SIG-M5 treated with dmso at 0.1 percent for 504 hours (cell line): ENCODE measurements around the gene DRC1.

Experiments
- DNase-seq: peaks from one replicate; lab custom pipeline; 2025; ENCODE audit not compliant: unreplicated experiment; lab: John Stamatoyannopoulos, UW

DRC1 gene

DNA sequence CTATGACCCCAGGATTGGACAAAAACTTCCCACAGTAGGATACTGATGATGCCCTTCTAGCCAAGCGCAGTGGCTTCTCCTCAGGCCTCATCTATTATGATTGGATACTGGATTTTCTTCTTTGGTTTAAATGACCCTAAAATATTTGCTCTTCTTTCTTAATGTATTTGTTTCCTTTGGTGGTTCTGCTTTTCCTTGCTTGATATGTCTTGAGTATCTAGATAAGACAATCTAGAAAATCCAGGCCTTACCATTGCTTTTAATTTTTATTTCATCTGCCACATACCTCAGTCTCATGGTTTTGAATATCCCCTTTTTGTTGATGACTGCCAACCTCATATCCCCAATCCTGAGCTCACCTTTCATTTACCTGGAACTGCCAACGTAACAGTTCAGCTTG is 40.6 kb downstream of the DRC1 start:
- DNase-seq: no peak

DNA sequence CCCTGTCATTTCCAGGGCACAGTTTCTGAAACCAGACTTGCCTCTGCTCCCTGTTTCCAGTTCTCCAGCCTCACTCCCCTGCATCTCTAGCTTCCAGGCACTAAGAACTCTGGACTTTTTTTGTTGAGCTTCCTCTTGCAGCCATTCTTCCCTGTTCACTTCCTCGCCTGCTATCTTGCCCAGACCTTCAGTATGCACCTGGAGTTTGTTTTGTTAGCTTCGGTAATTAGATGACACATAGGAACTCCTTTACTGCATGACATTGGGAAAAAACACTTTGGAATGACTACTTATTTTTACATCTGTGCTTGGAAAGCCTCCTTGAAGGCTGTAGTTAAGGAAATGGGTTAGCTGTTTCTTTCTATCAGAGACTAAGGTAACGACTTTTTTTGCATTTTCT is 41.0 kb downstream of the DRC1 start:
- DNase-seq: no peak

DNA sequence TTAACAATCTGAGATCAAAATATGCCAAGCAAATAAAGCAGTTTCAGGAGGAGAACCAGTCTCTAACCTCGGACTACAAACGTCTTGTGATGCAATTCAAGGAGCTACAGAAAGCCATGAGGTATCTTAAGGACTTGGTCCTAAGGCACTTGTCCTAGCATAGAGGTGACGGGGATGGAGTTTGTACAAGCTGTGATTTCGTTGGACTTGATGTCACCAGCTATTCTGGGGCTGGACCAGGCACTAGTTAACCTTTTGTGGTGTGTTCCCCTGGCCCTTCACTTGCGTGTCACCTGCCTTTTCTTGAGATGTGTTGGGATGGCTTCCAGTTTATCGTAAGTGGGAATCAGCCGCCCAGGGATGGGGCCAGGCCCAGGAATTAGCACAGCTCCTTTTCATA is 42.5 kb downstream of the DRC1 start:
- DNase-seq: no peak

DNA sequence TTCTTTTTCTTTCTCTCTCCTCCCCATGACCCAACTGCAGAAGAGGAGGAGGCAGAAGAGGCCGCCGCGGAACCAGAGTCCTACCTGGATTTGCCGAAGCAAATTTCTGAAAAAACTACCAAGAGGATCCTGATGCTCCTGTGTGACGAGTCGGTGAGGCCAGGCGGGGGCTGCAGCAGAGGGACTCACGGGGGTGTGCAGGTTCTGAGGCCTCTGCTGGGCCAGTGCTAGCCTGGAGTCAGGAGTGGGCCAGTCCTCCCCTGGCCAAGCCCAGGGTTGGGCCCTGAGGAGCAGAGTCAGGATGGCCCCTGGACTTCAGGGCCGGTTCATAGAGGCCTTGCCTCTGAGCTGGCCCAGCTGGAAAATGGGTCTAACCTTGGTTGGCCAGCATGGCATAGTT is 46.9 kb downstream of the DRC1 start:
- no peak for DNase-seq

DNA sequence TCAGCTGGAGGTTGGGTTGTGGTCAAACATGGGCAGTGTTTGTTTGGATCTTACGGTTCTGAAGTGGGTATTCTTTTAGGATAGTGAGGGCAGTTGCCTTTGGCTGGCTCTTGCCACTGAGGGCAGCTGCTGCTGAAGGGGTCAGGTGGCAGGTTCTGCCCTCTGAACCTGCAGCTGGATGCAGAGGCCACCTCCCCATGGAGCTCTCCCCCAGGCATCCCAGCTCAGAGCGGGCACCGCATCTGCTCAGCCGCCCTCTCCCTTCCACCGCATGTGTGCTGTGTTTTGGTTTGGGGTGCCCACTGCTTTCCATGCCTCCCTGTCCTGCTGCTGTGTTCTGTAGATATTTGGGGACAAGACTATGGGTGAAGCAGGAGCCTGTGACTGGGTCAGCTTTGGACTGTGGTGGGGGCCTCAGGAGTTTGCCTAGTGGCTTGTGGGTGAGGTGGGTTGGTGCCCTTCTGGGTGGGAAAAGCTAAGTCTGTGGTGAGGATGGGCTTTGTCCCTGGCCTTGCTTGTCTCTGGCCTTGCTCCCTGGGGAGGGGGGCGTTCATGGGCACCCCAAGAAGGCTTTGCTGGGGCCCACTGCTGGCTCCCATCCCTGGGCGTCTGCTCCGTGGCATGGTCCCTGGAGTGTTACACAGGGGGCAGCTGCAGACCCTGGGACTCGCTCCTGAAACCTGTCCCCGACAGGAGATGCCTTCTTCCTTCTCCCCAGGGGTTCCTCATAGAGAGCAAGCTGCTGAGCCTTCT is 47.7 kb downstream of the DRC1 start:
- no peak for DNase-seq

DNA sequence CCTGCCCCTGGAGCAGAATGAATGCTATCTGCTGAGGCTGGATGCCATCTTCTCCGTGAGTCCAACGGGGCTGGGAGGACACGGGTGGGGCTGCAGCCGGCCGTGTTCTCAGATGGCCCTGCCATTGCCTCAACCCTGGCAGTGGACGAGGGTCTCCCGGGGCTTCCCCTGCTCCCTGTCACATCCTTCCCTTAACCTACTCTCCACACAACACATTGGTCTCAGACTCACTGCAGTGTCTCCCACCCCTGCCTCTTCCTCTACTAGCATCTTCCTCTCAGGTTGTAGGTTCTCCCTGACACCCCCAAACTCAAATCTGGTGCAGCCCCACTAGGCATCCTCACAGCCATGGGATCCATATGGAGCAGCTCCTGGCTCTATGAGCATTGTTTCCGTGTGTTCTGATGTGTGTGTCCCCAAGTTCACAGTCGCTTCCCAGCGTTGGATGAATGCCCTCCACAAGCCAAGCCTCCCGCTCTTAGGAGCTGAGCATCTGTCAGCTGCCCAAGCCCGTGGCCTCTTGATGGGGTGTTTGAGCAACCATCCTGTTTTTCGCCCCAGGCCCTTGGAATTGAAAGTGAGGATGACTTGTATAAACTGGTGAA is 48.4 kb downstream of the DRC1 start:
- no peak for DNase-seq

DNA sequence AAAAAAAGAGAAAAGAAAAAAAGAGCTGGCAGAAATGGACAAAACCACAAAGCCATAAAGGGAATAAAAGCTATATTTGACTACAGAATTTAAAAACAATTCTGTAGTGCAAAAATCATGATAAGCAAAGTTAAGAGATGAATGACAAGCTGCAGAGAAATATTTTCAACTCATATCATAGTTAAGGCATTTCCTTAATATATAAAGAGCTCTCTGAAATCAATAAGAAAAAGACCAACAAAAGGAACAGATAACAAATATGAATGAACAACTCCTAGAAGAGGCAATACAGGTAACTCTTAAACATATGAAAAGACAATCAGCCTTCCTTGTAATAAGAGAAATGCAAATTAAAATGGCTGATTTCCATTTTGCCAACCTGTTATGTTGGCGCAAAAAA is 50.0 kb downstream of the DRC1 start:
- no peak for DNase-seq

DNA sequence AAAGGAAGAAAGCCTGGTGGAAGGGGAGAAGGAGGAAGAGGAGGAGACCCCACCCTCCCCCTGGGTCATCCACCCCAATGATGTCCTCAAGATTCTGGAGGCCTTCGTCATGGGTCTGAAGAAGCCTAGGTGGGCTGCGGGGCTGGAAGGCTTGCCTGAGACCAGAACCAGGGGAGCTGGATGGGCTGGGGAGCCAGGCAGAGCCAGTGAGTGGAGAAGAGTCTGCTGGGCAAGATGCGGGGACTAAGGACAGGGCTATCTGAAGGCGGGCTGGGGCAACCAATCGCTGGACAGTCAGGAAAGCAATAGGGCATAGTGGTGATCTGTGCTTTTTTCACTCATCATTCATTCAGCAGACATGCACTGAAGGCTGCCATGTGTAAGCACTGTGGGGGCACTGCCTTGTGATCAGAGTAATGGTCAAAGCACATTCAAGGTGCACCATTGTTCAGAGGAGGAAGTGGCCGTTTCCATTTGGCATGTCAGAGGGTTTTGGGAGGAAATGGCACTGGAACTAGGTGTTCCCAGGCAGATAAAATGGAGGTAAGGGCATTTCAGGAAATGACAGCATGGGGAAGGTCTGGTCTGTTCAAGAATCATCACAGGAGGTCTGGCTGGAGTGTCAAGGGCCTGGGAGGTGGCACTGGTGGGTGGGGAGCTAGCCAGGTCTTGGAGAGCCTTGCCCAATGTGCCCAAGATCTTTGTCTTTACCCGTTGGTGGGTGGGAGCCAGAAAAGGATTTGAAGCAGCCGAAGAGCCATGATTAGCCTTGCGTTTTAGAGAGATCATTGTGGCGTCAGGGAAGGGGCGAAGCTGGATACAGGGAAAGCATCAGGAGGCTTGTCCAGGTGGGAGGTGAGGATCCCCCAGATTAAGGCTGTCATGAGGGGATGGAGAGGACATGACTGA is 52.0 kb downstream of the DRC1 start:
- DNase-seq: no peak

DNA sequence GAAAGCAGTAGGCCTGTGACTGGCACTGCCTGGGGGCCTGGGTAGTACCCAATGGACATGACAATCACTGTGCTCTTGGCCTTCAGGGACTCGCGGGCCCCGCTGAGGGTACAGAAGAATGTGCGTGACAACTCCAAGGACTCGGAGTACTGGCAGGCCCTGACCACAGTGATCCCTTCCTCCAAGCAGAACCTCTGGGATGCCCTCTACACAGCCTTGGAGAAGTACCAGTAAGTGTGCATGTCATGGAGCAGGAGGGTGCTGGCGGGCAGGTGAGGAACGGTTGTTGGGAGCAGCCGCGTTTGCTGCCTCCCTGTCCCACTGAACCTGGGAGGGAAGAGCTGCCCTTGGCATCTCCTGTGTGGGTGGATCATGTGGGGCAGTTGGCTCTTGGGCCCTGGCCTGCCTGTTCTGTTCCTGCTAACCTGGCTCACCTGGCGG is 52.9 kb downstream of the DRC1 start:
- no peak for DNase-seq

DNA sequence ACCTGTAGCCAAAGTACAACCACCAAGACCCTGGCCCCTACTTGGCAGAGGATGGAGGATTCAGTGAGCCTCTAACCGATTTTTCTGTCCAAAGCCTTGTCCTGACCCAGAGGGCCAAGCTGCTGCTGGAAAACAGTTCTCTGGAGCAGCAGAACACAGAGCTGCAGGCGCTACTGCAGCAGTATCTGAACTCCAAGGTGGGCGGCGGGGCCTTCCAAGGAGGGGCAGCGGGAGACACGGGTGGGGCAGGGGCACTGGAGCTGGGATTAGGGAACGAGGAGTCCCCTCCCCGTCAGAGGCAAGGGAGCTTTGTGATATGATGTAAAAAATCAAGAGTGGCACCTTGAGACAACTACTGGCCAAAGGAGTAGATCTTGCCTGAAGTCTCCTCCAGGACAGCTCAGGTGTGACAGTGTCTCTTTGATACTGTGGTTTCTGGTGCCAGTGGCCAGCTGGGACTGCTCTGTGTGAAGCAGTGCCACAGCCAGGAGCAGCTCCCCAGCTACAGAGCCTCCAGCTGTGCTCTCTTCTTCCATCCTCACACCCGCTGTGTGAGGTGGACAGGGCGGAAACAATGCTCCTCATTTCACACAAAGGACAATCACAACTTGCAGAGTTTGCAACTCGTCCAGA is 53.4 kb downstream of the DRC1 start:
- DNase-seq: no peak

DNA sequence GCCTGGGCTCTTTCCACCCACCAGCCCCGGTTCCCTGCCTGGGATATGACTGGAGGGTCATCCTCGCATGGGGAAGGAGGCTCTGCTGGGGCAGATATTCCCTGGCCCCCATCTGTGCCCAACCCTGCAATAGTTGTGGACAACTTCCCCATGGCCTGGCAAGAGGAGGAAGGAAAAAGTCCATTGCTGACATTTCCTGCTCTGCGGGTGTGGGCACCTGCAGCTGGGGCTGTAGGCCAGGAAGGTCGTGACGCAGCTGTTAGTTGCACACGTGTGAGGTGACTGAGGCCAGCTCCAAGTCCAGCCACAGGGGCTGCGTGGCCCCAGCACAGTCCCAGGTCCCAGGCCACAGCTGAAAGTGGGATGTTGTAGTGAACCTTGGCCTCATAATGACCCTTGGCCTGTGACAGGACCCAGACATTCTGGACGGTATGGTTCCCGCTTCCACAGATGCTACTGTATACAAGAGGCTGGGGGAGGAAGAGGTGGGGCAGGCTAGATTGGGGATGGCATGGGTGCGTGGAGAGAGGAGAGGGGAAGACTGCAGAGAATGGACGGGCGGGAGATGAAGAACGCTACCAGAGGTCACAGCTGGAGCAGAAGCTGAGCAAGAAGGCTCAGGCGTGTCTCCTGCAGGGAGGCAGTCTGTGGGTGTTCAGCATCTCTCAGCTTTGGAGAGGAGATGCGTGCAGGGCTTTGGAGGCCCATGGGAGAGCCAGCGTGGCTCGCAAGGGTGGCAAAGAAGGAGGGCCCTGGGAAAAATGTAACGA is 54.1 kb downstream of the DRC1 start:
- no peak for DNase-seq

DNA sequence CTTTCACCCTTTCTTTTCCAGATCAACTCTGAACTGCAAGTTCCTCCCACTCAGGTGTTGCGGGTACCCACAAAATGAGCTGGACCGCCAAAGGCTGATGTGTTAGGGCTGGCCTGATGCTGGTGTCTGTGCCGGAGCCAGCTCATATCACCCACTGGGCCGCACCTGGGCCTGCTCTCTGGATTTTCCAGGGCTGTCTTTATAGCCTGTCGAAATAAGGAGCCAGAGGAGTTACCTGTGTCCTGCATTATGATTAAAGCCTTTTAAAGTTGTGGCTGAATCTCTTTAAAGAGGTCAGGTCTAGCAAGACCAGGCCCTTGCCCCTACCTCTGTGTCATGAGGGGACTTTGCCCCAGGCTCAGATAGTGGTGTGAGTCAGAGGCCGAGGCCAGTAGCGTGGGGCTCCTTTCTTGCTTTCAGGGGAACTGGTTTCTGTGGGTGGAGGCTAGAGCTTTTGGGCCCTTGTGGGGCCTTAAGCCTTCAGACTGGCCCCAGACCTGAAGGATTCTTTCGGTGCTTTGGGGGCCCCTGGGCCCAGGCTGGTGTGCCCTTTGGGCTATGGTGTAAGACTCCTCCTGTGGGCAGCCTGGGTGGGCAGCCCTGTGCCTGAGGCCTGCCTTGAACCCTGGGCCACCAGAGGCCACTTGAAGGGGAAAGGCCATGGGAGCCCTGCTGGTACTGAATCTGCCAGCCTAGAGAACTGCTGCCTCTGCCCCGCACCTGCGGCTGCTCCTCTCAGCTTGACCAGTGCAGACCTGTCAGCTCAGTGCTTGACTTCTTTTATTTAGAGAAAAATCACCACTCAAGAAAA is 54.9 kb downstream of the DRC1 start:
- DNase-seq: no peak

DNA sequence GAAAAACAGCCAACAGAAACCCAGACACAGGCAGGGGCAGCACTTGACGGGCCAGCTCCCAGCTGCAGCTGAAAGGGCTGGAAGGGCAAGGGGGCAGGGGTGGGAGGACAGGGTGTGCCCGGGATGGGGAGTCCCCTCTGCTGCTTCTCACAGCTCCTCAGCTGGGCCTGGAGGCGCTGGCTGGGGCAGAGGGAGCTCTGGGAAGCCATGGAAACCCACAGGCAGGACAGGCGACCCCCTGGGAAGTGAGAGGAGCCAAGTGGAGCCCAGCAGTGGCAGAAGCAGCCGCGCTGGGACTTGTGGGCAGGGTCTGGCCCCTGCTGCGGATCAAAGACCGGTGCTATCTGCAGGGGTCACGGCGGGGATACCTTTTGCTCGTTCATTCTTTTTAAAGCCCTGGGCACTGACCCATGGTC is 55.5 kb downstream of the DRC1 start:
- DNase-seq: no peak

DNA sequence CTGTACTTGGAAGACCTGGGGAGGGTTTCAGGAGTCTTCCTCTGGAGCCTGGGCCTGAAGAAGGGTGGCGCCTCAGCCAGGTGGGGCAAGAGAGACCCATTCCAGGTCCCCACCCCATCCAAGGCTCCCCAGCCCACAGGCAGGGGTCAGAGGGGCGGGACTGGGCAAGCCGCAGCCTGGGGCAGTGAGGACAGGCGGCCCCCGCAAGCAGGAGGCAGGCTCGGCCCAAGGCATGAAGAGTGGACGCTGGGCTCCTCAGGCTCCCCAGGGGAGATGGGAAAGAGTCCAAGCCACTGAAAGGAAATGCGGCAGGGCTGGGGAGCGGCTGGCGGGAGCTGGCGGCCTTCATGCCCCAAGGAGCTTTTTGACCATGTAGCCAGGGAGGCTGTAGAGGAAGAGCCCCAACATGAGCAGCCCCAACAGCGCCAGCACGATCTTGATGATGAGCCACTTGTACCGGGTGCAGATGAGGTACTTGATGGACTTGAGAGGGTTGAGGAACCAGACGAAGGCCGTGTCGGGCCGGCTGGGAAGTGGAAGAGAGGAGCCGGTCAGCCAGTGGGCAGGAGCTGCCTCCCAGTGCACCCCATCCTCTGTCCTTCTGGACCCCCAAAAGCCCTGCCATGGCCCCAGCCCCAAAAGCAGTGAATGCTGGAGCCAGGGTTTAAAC is 56.1 kb downstream of the DRC1 start:
- no peak for DNase-seq

DNA sequence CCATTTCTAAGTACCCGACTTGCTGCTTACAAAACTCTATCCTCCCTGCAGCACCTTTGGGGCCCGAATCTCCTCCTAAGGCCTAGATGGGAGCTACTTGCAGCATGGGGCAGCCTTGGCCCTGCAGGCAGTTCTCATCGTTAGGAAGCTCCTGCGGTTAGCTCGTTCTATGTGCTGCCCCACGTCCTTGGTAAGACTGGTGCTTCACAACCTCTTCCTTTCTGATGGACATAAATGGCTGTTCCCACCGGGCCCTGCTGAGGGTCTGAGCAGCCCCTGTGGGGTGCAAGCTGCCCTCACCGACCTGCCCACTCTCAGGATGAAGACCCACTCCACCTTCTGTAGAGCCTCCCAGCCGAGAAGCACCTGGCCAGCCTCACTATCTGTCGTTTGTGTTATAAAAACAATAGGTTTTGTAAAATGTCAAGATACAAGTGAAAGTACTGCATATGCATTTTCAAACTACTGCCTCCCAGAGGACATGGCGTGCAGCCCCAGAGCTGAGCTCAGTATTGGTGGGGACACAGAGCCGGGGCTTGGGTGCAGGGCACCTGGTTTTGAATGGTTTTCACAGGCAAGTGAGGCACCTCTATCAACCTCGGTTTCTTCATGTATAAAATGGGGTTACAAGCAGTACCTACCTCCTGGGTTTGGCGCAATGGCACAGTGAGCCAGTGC is 56.8 kb downstream of the DRC1 start:
- no peak for DNase-seq

DNA sequence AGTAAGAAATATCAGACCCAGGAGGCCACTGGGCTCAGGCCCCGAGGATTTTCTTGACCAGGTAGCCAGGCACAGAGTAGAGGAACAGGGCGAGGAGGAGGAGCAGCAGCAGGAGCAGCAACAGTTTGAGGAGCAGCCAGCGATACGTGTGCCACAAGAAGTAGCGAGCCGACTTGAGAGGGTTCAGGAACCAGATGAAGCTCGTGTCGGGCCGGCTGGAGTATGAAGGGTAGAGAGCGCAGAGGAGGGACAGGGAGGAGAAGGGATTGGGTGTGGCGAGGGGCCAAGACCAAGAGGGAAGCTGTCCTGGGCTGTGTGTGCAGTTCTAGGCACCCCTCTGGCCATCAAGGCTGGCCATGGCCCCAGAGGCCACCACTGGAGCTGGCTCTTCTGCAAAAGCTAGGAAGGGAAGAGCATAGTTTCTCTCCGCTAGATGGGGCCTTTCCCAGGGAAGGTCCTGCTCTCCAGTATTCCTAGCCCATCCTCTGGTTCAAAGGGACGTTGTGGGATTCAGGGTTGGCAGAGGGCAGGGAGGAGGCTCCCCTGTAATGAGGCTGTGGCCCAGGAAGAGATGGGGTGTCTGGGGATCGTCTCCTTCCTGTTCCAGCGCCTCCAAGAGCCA is 58.4 kb downstream of the DRC1 start:
- no peak for DNase-seq

DNA sequence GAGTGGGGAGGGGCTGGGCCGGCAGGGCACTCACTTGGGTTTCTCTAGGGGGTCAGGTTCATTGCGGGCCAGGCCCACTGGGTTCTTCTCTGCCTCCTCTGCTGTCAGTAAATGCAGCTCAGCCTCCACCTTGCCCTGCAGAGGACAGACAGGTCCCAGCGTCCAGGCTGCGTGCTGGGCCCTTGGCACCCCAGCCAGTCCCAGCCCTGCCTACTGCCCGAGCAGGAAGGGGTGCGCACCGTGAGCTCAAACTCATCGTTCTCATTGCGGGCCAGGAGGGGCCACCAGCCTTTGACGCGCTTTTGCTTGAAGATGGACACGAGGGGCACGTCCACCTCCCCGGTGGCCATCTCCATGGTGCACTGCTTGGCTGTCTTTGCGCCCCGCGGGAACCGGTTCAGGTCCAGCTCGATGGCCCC is 58.9 kb downstream of the DRC1 start:
- DNase-seq: no peak

DNA sequence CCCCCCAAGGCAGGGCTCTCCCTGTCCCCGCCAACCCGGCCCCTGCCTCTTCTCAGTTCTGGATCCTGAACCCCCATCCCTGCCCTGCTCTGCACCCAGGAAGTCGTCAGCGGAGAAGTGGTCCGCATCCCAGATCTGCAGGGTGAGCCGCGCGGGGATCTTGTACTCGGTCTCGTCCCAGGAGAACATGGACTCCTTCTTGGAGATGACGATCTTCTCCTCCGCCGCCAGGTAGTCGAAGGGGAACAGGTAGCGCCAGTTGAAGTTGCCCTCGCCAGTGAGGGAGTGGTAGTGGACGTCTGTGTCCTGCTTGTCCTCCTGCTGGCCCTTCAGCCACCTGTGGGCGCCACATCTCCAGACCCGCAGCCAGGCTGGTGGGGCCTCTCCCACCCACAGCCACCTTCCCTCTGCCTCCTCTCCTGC is 59.9 kb downstream of the DRC1 start:
- DNase-seq: no peak
